C4-2B (cell line): ENCODE data around the gene ATP11C.

Source experiments
- H3K27ac ChIP-seq: fragments of 450-650 bp; 2 replicates; pipeline ENCODE4 v1.5.1; 2017
- ZFX ChIP-seq: fragments of 450-650 bp; IDR thresholded peaks from 2 replicates; pipeline ENCODE4 v1.6.1; 2017
- TF ChIP-seq, protein P1 (sequence below): fragments of 450-650 bp; conservative IDR thresholded peaks from 2 replicates; pipeline ENCODE4 v1.5.1; 2017; ENCODE audit warnings: mild to moderate bottlenecking

ATP11C gene

GRCh38 chrX:139720979-139721378 lies 211.9 kb downstream of the ATP11C start:
- no peak for TF ChIP-seq ZFX
- TF ChIP-seq, protein P1, sequence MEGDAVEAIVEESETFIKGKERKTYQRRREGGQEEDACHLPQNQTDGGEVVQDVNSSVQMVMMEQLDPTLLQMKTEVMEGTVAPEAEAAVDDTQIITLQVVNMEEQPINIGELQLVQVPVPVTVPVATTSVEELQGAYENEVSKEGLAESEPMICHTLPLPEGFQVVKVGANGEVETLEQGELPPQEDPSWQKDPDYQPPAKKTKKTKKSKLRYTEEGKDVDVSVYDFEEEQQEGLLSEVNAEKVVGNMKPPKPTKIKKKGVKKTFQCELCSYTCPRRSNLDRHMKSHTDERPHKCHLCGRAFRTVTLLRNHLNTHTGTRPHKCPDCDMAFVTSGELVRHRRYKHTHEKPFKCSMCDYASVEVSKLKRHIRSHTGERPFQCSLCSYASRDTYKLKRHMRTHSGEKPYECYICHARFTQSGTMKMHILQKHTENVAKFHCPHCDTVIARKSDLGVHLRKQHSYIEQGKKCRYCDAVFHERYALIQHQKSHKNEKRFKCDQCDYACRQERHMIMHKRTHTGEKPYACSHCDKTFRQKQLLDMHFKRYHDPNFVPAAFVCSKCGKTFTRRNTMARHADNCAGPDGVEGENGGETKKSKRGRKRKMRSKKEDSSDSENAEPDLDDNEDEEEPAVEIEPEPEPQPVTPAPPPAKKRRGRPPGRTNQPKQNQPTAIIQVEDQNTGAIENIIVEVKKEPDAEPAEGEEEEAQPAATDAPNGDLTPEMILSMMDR: no peak
- no peak overlapping the region for H3K27ac ChIP-seq

- no peak for TF ChIP-seq ZFX
- TF ChIP-seq, protein P1: no peak
- H3K27ac ChIP-seq: no peak overlapping the region
Measured at GRCh38 chrX:139720136-139720535, 212.7 kb downstream of the ATP11C start.

- no peak within 1 kb of the TSS for H3K27ac ChIP-seq
- TF ChIP-seq, protein P1: no peak
- no peak for TF ChIP-seq ZFX
Measured at GRCh38 chrX:139708067-139708466, 224.8 kb downstream of the ATP11C start, which contains the start of gene MCF2. Gene MCF2, minus strand, starts transcription at chrX:139708167. Its CDS starts 56,423 bp downstream, at chrX:139651744.

GRCh38 chrX:139702658-139703057 lies 230.2 kb downstream of the ATP11C start:
- TF ChIP-seq ZFX: no peak
- TF ChIP-seq, protein P1: no peak
- no peak overlapping the region for H3K27ac ChIP-seq

DNA sequence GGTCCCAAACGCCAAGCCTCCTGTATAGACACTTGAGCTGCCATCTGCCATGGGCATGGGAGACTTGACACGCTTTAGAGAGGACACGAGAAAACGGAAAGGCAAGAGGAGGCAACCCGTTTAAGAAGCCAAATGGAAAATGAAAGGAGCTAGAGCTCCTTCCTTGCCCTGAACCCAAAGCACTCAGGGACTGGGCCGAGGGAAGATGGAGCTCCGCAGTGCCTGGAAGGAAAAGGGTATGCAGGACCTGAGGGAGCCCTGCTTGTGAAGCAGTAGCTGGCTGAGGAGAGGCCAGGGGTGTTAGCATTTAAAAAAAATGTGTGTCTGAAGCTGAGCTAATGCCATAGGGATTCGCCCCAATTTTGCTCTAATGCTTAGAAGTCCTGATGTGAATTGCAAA lies 239.9 kb downstream of the ATP11C start:
- TF ChIP-seq, protein P1: no peak
- no peak for TF ChIP-seq ZFX
- H3K27ac ChIP-seq: no peak overlapping the region

GRCh38 chrX:139692506-139692849 lies 240.4 kb downstream of the ATP11C start:
- H3K27ac ChIP-seq: no peak overlapping the region
- no peak for TF ChIP-seq ZFX
- TF ChIP-seq, protein P1: no peak

DNA sequence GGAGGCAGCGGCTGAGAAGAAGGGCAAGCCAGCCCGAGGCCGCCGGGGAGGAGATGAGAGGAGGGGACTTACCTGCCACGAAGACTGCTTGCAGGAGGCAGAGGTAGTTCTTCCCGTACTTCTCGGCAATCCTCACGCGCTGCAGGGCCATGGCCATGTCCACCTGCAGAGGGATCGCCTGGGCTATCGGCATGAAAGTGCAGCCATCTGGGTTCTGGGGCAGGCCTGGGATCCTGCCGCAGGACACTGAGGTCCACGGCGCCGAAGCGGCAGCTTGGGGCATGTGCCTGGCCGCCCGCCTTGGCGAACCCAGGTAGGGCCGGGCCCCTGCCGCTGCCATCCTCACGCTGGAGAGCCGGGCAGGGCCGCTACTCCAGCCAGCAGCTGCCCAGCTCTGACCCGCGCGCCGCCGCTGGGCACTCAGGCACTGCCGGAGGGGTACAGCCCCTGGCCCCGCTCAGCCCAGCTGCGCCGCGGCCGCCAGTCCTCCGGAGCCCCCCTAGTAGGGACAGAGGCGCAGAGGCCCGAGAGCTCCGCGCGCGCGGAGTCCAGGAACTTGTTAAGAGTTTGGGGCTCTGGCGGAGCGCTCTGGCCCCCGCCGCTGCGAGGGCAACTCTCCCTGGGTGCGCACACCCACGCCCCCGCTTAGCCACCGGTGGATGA lies 240.9 kb downstream of the ATP11C start:
- TF ChIP-seq, protein P1: no peak
- TF ChIP-seq ZFX: no peak
- H3K27ac ChIP-seq: no peak overlapping the region
